GM18861 (cell line): ENCODE data around the gene NAALADL2.

Experiments
- ATAC-seq: cut with Tn5 transposase; IDR thresholded peaks from one replicate; pipeline ENCODE4 v1.9.1; 2021; ENCODE audit not compliant: unreplicated experiment

The NAALADL2 gene

GRCh38 chr3:175297216-175297615 lies 438.1 kb downstream of the NAALADL2 start:
- ATAC-seq, result no peak

GRCh38 chr3:175301741-175302140 lies 442.6 kb downstream of the NAALADL2 start:
- no peak for ATAC-seq

GRCh38 chr3:175304404-175304803 lies 445.3 kb downstream of the NAALADL2 start:
- ATAC-seq, result no peak

GRCh38 chr3:175307642-175308041 lies 448.5 kb downstream of the NAALADL2 start:
- ATAC-seq, result peak; percentile 96

- ATAC-seq, result peak; percentile 4
Observed at GRCh38 chr3:175308097-175308496, 449.0 kb downstream of the NAALADL2 start.

- no peak for ATAC-seq
Observed at GRCh38 chr3:175310046-175310445, 450.9 kb downstream of the NAALADL2 start.

- no peak for ATAC-seq
Observed at GRCh38 chr3:175311404-175311803, 452.3 kb downstream of the NAALADL2 start.

GRCh38 chr3:175311946-175312345 lies 452.8 kb downstream of the NAALADL2 start:
- ATAC-seq, result no peak

GRCh38 chr3:175312791-175313190 lies 453.7 kb downstream of the NAALADL2 start:
- no peak for ATAC-seq

GRCh38 chr3:175316799-175317198 lies 457.7 kb downstream of the NAALADL2 start:
- ATAC-seq, result no peak

- no peak for ATAC-seq
Observed at GRCh38 chr3:175325440-175325839, 466.3 kb downstream of the NAALADL2 start.

- ATAC-seq, result no peak
Observed at GRCh38 chr3:175326041-175326440, 466.9 kb downstream of the NAALADL2 start.

- no peak for ATAC-seq
Observed at GRCh38 chr3:175329373-175329772, 470.2 kb downstream of the NAALADL2 start.

- no peak for ATAC-seq
Observed at GRCh38 chr3:175335229-175335628, 476.1 kb downstream of the NAALADL2 start.

GRCh38 chr3:175336406-175337133 lies 477.4 kb downstream of the NAALADL2 start:
- ATAC-seq, result no peak

GRCh38 chr3:175337631-175338030 lies 478.5 kb downstream of the NAALADL2 start:
- no peak for ATAC-seq

GRCh38 chr3:175338775-175339535 lies 479.8 kb downstream of the NAALADL2 start:
- ATAC-seq, result no peak

GRCh38 chr3:175340338-175341015 lies 481.3 kb downstream of the NAALADL2 start:
- no peak for ATAC-seq

GRCh38 chr3:175342196-175342595 lies 483.1 kb downstream of the NAALADL2 start:
- no peak for ATAC-seq

- no peak for ATAC-seq
Observed at GRCh38 chr3:175343946-175344345, 484.8 kb downstream of the NAALADL2 start.

- ATAC-seq, result no peak
Observed at GRCh38 chr3:175346573-175347356, 487.6 kb downstream of the NAALADL2 start.
